CD14-positive monocyte (primary cell): ENCODE results near the gene INPP5A. TPM values are rescaled to one million over a fixed set of nuclear protein-coding genes. Genes with fewer than 3 reads are reported as not detected.

Experiments used
- DNase-seq, 3 donors: peaks; one replicate each; pipeline ENCODE4 v3.0.0-alpha.2; 2011 to 2022
- H2AFZ ChIP-seq: 2 replicates; pipeline ENCODE4 v1.6.0; 2012; ENCODE audit warnings: mild to moderate bottlenecking, low read depth, low read length, inconsistent platforms; ENCODE audit not compliant: insufficient read depth, poor library complexity, severe bottlenecking
- H3K27ac ChIP-seq, 2 donors: 1 replicate in 1 of 2; 2 replicates in 1 of 2; pipeline ENCODE4 v1.5.1; 2012 to 2013; ENCODE audit warnings: low read length in 2 of 2, control low read depth in 1 of 2, inconsistent platforms in 1 of 2, low read depth in 1 of 2, mild to moderate bottlenecking in 1 of 2
- H3K27me3 ChIP-seq, 2 donors: one replicate each; pipeline versions ENCODE4 v1.6.0 to v1.6.1; 2011 to 2013; ENCODE audit warnings: low read length in 2 of 2; ENCODE audit not compliant: control insufficient read depth in 2 of 2, insufficient read depth in 2 of 2
- H3K36me3 ChIP-seq, 2 donors: replicated peaks in 1 of 2; 1 replicate in 1 of 2; 2 replicates in 1 of 2; pipeline versions ENCODE4 v1.5.1 to v1.6.1; 2012 to 2013; ENCODE audit warnings: low read length in 2 of 2, control low read depth in 1 of 2, inconsistent platforms in 1 of 2, mild to moderate bottlenecking in 1 of 2; ENCODE audit not compliant: insufficient read depth in 2 of 2, control insufficient read depth in 1 of 2
- H3K4me1 ChIP-seq, 2 donors: 1 replicate in 1 of 2; 2 replicates in 1 of 2; pipeline versions ENCODE4 v1.5.1 to v1.6.1; 2012 to 2013; ENCODE audit warnings: low read length in 2 of 2, control low read depth in 1 of 2, inconsistent platforms in 1 of 2, mild to moderate bottlenecking in 1 of 2, moderate library complexity in 1 of 2; ENCODE audit not compliant: insufficient read depth in 2 of 2, control insufficient read depth in 1 of 2
- H3K4me2 ChIP-seq: replicated peaks from 2 replicates; pipeline ENCODE3; 2012; ENCODE audit warnings: low read length, moderate library complexity, mild to moderate bottlenecking; ENCODE audit not compliant: poor library complexity, severe bottlenecking; ENCODE audit errors: extremely low read depth
- H3K4me3 ChIP-seq, 3 experiments: fragments of 200-600 bp in 1 of 3; sonication (generic) in 1 of 3; replicated peaks in 1 of 3; 1 replicate in 2 of 3; 2 replicates in 1 of 3; pipeline ENCODE4 v1.5.1; 2011 to 2013; ENCODE audit warnings: low read length in 3 of 3, mild to moderate bottlenecking in 3 of 3, control low read depth in 2 of 3, low read depth in 2 of 3, inconsistent platforms in 1 of 3, moderate library complexity in 1 of 3
- H3K79me2 ChIP-seq: 2 replicates; pipeline ENCODE4 v1.6.0; 2012; ENCODE audit warnings: mild to moderate bottlenecking, control low read depth, inconsistent platforms, low read length, moderate library complexity; ENCODE audit not compliant: insufficient read depth
- H3K9ac ChIP-seq: 2 replicates; pipeline ENCODE4 v1.6.0; 2017; ENCODE audit warnings: low read length, mild to moderate bottlenecking; ENCODE audit not compliant: insufficient read depth, poor library complexity, severe bottlenecking
- H3K9me3 ChIP-seq, 2 donors: replicated peaks in 1 of 2; 1 replicate in 1 of 2; 2 replicates in 1 of 2; pipeline versions ENCODE4 v1.5.1 to v1.6.1; 2012 to 2013; ENCODE audit warnings: low read length in 2 of 2, control low read depth in 1 of 2; ENCODE audit not compliant: control insufficient read depth in 1 of 2, insufficient read depth in 1 of 2
- H4K20me1 ChIP-seq: 2 replicates; pipeline ENCODE4 v1.6.0; 2012; ENCODE audit warnings: mild to moderate bottlenecking, low read length, control low read depth, moderate library complexity; ENCODE audit not compliant: insufficient read depth
- H3K27ac Mint-ChIP-seq, 7 donors: one replicate each; pipeline ENCODE4 v1.8.0; 2020; ENCODE audit warnings: mild to moderate bottlenecking in 7 of 7, mixed read lengths in 7 of 7, moderate library complexity in 6 of 7, inconsistent platforms in 2 of 7
- H3K27me3 Mint-ChIP-seq, 3 donors: one replicate each; pipeline ENCODE4 v1.8.0; 2021 to 2022; ENCODE audit warnings: low read depth in 3 of 3, mild to moderate bottlenecking in 3 of 3, mixed read lengths in 3 of 3, moderate library complexity in 3 of 3, inconsistent platforms in 1 of 3
- H3K36me3 Mint-ChIP-seq, 2 donors: one replicate each; pipeline ENCODE4 v1.8.0; 2020; ENCODE audit warnings: mixed read lengths in 2 of 2, inconsistent platforms in 1 of 2, mild to moderate bottlenecking in 1 of 2
- H3K4me1 Mint-ChIP-seq: one replicate; pipeline ENCODE4 v1.8.0; 2020; ENCODE audit warnings: mild to moderate bottlenecking, mixed read lengths
- H3K4me3 Mint-ChIP-seq, 2 donors: one replicate each; pipeline ENCODE4 v1.8.0; 2020; ENCODE audit warnings: mild to moderate bottlenecking in 2 of 2, mixed read lengths in 2 of 2, moderate library complexity in 1 of 2
- H3K9me3 Mint-ChIP-seq, 7 donors: one replicate each; pipeline ENCODE4 v1.8.0; 2020 to 2022; ENCODE audit warnings: mixed read lengths in 7 of 7, mild to moderate bottlenecking in 6 of 7, moderate library complexity in 6 of 7, inconsistent platforms in 2 of 7
- WGBS: methylation state at CpG from one replicate; pipeline ENCODE4 v1.1.5; 2013; ENCODE audit warnings: missing lambda C conversion rate; ENCODE audit not compliant: insufficient coverage; 5-methylcytosine and 5-hydroxymethylcytosine counted together
- intact Hi-C, 2 donors: fragments of 100-400 bp; cut with micrococcal nuclease; formaldehyde crosslinking; loops; one replicate each; pipeline versions ENCODE4 v1.15.0 to v1.15.1; 2023
- polyA plus RNA-seq, 3 donors: library from polyadenylated mRNA; depleted of rRNA in 1 of 3; unstranded in 2 of 3; stranded (reverse) in 1 of 3; fragments of 300-500 nt in 2 of 3; fragments of >200 nt in 1 of 3; fragmentation: Illumina TruSeq in 2 of 3; gene quantifications; 1 replicate in 2 of 3; 2 replicates in 1 of 3; pipeline ENCODE4 v1.2.3, GENCODE V29; 2012 to 2021
- TF ChIP-seq, protein P1 (sequence below): fragments of 200-600 bp; IDR thresholded peaks from one replicate; pipeline ENCODE4 v1.8.0; 2022; ENCODE audit warnings: antibody characterized with exemption, mild to moderate bottlenecking

The INPP5A gene
- polyA plus RNA-seq, 3 donors = 0.87 to 17.2 (median 2.9) TPM

DNA sequence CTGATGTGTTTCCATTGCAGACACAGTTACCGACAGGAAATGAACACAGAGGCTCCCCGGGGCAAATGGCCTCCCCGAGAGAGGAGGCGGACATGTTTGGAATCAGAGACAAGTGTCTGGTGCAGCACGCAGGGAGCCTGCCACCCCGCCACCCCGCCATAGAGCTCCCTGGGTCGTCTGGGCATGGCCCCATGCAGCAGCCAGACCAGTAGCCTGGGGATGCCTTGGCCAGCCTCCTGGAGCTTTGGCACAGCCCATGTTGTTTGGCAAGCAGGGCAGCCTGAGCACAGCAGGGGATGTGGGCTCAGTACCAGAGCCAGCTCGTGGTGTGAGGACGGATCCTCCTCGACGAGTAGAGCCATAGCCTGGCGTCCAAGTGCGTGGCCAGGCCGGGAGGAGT lies 167.6 kb downstream of the INPP5A start:
- no peak overlapping the region for H2AFZ ChIP-seq
- WGBS = 96% methylated on average over 11 of the region's 15 CpGs
- no peaks in the 10 kb centered on the region for H3K79me2 ChIP-seq
- H3K27me3 ChIP-seq = no peaks in the 10 kb centered on the region
- H3K27ac ChIP-seq = no peak overlapping the region
- H3K27me3 Mint-ChIP-seq = no peaks in the 10 kb centered on the region
- peaks cover 23 to 40% (median 29%) of the 10 kb centered on the region in 7 donors for H3K9me3 Mint-ChIP-seq
- H3K4me1 ChIP-seq = no peaks in the 10 kb centered on the region
- no peak overlapping the region for H3K4me3 ChIP-seq
- no peaks in the 10 kb centered on the region for H3K4me1 Mint-ChIP-seq
- H3K9me3 ChIP-seq = peaks cover 16 to 49% of the 10 kb centered on the region in 2 donors
- intact Hi-C loops = no loop called here
- H3K4me3 Mint-ChIP-seq = no peak overlapping the region
- H3K36me3 Mint-ChIP-seq = peaks cover 63 to 82% of the 10 kb centered on the region in 2 donors
- no peak overlapping the region for H3K9ac ChIP-seq
- H3K36me3 ChIP-seq = peaks cover 51 to 80% of the 10 kb centered on the region in 2 donors
- DNase-seq = no peak
- no peak overlapping the region for H3K4me2 ChIP-seq
- no peak overlapping the region for H3K27ac Mint-ChIP-seq
- TF ChIP-seq, protein P1, sequence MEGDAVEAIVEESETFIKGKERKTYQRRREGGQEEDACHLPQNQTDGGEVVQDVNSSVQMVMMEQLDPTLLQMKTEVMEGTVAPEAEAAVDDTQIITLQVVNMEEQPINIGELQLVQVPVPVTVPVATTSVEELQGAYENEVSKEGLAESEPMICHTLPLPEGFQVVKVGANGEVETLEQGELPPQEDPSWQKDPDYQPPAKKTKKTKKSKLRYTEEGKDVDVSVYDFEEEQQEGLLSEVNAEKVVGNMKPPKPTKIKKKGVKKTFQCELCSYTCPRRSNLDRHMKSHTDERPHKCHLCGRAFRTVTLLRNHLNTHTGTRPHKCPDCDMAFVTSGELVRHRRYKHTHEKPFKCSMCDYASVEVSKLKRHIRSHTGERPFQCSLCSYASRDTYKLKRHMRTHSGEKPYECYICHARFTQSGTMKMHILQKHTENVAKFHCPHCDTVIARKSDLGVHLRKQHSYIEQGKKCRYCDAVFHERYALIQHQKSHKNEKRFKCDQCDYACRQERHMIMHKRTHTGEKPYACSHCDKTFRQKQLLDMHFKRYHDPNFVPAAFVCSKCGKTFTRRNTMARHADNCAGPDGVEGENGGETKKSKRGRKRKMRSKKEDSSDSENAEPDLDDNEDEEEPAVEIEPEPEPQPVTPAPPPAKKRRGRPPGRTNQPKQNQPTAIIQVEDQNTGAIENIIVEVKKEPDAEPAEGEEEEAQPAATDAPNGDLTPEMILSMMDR = no peak
- no peaks in the 10 kb centered on the region for H4K20me1 ChIP-seq

DNA sequence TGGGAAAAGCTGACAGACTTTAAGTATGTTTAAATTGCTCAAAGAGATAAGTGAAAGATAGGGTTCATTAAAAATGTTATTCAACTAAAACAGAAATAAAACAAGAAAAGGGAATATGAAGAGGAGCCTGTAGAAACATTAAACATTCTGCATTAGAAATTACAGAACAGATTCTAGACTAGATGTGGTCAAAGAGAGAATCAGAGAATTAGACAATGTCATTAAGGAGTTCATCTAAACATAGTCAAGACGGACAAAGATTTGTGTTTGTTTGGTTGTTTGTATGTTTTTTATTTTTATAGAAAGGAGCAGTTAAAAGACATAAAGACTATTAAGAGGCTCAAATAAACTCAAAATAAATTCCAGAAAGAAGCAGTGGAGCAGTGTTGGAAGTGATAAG lies 168.4 kb downstream of the INPP5A start:
- intact Hi-C loops = no loop called here
- Mint-ChIP-seq H3K4me1 (no peaks in the 10 kb centered on the region), H3K9me3 (peaks cover 23 to 38% (median 29%) of the 10 kb centered on the region in 7 donors), H3K27me3 (no peaks in the 10 kb centered on the region), H3K36me3 (peaks cover 65 to 86% of the 10 kb centered on the region in 2 donors), H3K4me3 (no peak overlapping the region), H3K27ac (no peak overlapping the region)
- no CpG with 5 or more reads among the region's 1 CpG for WGBS
- H3K4me2 ChIP-seq = no peak overlapping the region
- H3K36me3 ChIP-seq = peaks cover 54 to 79% of the 10 kb centered on the region in 2 donors
- no peaks in the 10 kb centered on the region for H3K4me1 ChIP-seq
- DNase-seq = no peak
- no peak overlapping the region for H3K4me3 ChIP-seq
- no peak overlapping the region for H3K27ac ChIP-seq
- H3K9me3 ChIP-seq = peaks cover 16 to 49% of the 10 kb centered on the region in 2 donors
- TF ChIP-seq, protein P1 = no peak
- H4K20me1 ChIP-seq = no peaks in the 10 kb centered on the region
- no peak overlapping the region for H2AFZ ChIP-seq
- H3K27me3 ChIP-seq = no peaks in the 10 kb centered on the region
- H3K79me2 ChIP-seq = no peaks in the 10 kb centered on the region
- no peak overlapping the region for H3K9ac ChIP-seq
